NCI-H146 treated with DMSO at 0.1 percent for 48 hours (cell line): ENCODE results near the gene LONP1.
A peak's percentile ranks its signal among the peaks of the same experiment; 100 is the strongest.
"Not testable (repeated sequence)": the region's sequence is repeated elsewhere in the genome, so short reads cannot be mapped to it uniquely, and the experiment has no call there.

Experiments used
- DNase-seq: peaks from one replicate; lab custom pipeline; 2025; ENCODE audit not compliant: unreplicated experiment; lab: John Stamatoyannopoulos, UW

LONP1 gene

GRCh38 chr19:5719961-5720790 is at the start of gene LONP1, which contains the start of gene CATSPERD:
Gene LONP1, minus strand, starts transcription at chr19:5720146. Its CDS starts 14 bp downstream, at chr19:5720132.
Gene CATSPERD, plus strand, starts transcription at chr19:5720637. Its CDS starts 101 bp downstream, at chr19:5720738.
- DNase-seq, result peak; percentile 85

GRCh38 chr19:5767949-5768348 is 48.0 kb upstream of the LONP1 start:
- no peak for DNase-seq

- no peak for DNase-seq
Measured at GRCh38 chr19:5765220-5765619, 45.3 kb upstream of the LONP1 start.

- no peak for DNase-seq
Measured at GRCh38 chr19:5762608-5763217, 42.8 kb upstream of the LONP1 start.

- DNase-seq, result no peak
Measured at GRCh38 chr19:5753743-5754142, 33.8 kb upstream of the LONP1 start.

- DNase-seq, result no peak
Measured at GRCh38 chr19:5751709-5752108, 31.8 kb upstream of the LONP1 start.

GRCh38 chr19:5749505-5749904 is 29.6 kb upstream of the LONP1 start:
- DNase-seq, result no peak

- not testable (repeated sequence) for DNase-seq
Measured at GRCh38 chr19:5748920-5749319, 29.0 kb upstream of the LONP1 start.

GRCh38 chr19:5744999-5745398 is 25.1 kb upstream of the LONP1 start:
- DNase-seq, result not testable (repeated sequence)

- no peak for DNase-seq
Measured at GRCh38 chr19:5743630-5744029, 23.7 kb upstream of the LONP1 start.

GRCh38 chr19:5742051-5742450 is 22.1 kb upstream of the LONP1 start:
- no peak for DNase-seq

GRCh38 chr19:5738423-5738822 is 18.5 kb upstream of the LONP1 start:
- no peak for DNase-seq

- DNase-seq, result not testable (repeated sequence)
Measured at GRCh38 chr19:5733172-5733571, 13.2 kb upstream of the LONP1 start.

- no peak for DNase-seq
Measured at GRCh38 chr19:5727453-5728050, 7.6 kb upstream of the LONP1 start.

- DNase-seq, result no peak
Measured at GRCh38 chr19:5719274-5719960, 529 bp downstream of the LONP1 start.

GRCh38 chr19:5718579-5719273 is 1.2 kb downstream of the LONP1 start:
- DNase-seq, result no peak

- no peak for DNase-seq
Measured at GRCh38 chr19:5718037-5718578, 1.8 kb downstream of the LONP1 start.

GRCh38 chr19:5717215-5717935 is 2.6 kb downstream of the LONP1 start:
- DNase-seq, result no peak

- DNase-seq, result no peak
Measured at GRCh38 chr19:5714816-5715215, 5.1 kb downstream of the LONP1 start.

GRCh38 chr19:5713228-5713627 is 6.7 kb downstream of the LONP1 start:
- DNase-seq, result no peak
